HG03097 (cell line): Measurements from ENCODE around the gene S100A12.

Source experiments
- ATAC-seq: cut with Tn5 transposase; IDR thresholded peaks from one replicate; pipeline ENCODE4 v1.9.1; 2021; ENCODE audit not compliant: unreplicated experiment, low FRiP score

The S100A12 gene

GRCh38 chr1:153370146-153370545 lies 5.3 kb downstream of the S100A12 start:
- ATAC-seq = no peak

GRCh38 chr1:153368495-153368894 lies 6.9 kb downstream of the S100A12 start:
- ATAC-seq = no peak

- no peak for ATAC-seq
Observed at GRCh38 chr1:153367090-153367489, 8.3 kb downstream of the S100A12 start.

GRCh38 chr1:153366261-153366660 lies 9.2 kb downstream of the S100A12 start:
- no peak for ATAC-seq

GRCh38 chr1:153365696-153366095 lies 9.7 kb downstream of the S100A12 start:
- ATAC-seq = no peak

- ATAC-seq = no peak
Observed at GRCh38 chr1:153364766-153365666, 10.4 kb downstream of the S100A12 start.

GRCh38 chr1:153364156-153364555 lies 11.3 kb downstream of the S100A12 start:
- no peak for ATAC-seq

GRCh38 chr1:153363641-153364040 lies 11.8 kb downstream of the S100A12 start:
- ATAC-seq = no peak

GRCh38 chr1:153362187-153362775 lies 13.1 kb downstream of the S100A12 start:
- ATAC-seq = no peak

GRCh38 chr1:153361480-153362109 lies 13.8 kb downstream of the S100A12 start:
- no peak for ATAC-seq

- no peak for ATAC-seq
Observed at GRCh38 chr1:153360592-153361479, 14.6 kb downstream of the S100A12 start.

- ATAC-seq = no peak
Observed at GRCh38 chr1:153360190-153360589, 15.2 kb downstream of the S100A12 start.

- no peak for ATAC-seq
Observed at GRCh38 chr1:153359241-153359640, 16.2 kb downstream of the S100A12 start.

GRCh38 chr1:153358691-153358975 lies 16.8 kb downstream of the S100A12 start:
- ATAC-seq = no peak

GRCh38 chr1:153357853-153358690 lies 17.3 kb downstream of the S100A12 start, which contains the start of gene S100A9:
Gene S100A9, plus strand, starts transcription at chr1:153357854. Its CDS starts 430 bp downstream, at chr1:153358284.
- ATAC-seq = no peak

- ATAC-seq = no peak
Observed at GRCh38 chr1:153357076-153357852, 18.2 kb downstream of the S100A12 start.

- no peak for ATAC-seq
Observed at GRCh38 chr1:153356392-153357075, 18.9 kb downstream of the S100A12 start.

- no peak for ATAC-seq
Observed at GRCh38 chr1:153355445-153356071, 19.9 kb downstream of the S100A12 start.
